Measurements from ENCODE around the gene PTPRE.

DNA sequence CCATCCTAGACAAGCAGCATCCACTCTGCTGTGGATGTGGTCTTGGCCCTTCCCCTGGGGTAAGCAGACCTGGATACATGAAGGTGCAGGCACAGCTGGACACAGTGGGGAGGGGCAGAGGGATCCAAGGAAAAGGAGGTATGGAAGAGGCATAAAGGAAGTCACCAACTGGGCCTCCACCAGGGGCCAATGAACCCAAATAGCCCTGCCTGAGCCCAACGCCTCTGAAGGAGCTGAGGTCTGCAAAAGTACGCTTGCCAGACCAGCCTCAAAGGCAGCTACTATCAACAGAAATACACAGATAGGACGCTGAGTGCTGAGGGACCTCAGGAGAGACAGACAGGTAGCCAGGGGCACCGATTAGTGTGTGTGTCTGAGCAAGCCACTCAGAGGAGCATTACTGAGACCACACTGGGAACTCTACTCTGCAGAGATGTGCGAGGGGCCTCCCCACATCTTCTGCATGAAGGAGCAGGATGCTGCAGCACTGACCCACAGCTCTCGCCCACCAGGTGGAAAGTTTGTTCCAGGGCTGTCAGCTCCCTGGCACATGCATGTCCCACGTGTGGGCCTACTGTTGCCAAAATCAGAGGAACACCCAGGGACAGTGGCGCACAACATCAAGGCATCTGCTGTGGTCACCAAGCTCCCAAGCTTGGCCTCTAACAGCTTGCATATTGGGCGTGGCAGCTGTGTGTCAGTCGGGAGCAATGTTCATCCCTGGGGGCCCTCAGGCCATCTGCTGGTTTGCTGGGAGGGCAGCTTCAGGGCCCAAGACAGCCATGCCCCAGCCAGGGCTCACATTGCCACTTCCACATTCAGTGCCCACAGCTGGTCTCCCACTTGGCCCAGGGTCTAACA is 179.3 kb downstream of the PTPRE start:
- TF ChIP-seq POLR2A (IDR thresholded peaks at IDR 0.05) (no peak), EP300 (IDR thresholded peaks at IDR 0.05) (no peak)
- TF ChIP-seq, protein P1, sequence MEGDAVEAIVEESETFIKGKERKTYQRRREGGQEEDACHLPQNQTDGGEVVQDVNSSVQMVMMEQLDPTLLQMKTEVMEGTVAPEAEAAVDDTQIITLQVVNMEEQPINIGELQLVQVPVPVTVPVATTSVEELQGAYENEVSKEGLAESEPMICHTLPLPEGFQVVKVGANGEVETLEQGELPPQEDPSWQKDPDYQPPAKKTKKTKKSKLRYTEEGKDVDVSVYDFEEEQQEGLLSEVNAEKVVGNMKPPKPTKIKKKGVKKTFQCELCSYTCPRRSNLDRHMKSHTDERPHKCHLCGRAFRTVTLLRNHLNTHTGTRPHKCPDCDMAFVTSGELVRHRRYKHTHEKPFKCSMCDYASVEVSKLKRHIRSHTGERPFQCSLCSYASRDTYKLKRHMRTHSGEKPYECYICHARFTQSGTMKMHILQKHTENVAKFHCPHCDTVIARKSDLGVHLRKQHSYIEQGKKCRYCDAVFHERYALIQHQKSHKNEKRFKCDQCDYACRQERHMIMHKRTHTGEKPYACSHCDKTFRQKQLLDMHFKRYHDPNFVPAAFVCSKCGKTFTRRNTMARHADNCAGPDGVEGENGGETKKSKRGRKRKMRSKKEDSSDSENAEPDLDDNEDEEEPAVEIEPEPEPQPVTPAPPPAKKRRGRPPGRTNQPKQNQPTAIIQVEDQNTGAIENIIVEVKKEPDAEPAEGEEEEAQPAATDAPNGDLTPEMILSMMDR (IDR thresholded peaks at IDR 0.05): no peak

Data from upper lobe of left lung (tissue), 4 donors.